Stimulated activated effector memory CD8-positive, alpha-beta T cell treated with anti-CD3 and anti-CD28 coated beads, Interleukin-12 subunit alpha, Interleukin-12 subunit beta, amount 100 ng/mL, for 72 hours (primary cell): ENCODE measurements around the gene TMEM238L.

Experiments used
- ATAC-seq: fragments of 150-1000 bp; cut with Tn5 transposase; 2 replicates; pipeline ENCODE4 v1.10.0; 2021
- DNase-seq, 2 donors: peaks; one replicate each; pipeline ENCODE4 v3.0.0; 2021 to 2022; ENCODE audit warnings: low spot score in 2 of 2
- H3K27ac Mint-ChIP-seq: one replicate; pipeline ENCODE4 v1.8.0; 2022; ENCODE audit warnings: mild to moderate bottlenecking, mixed read lengths
- H3K36me3 Mint-ChIP-seq: one replicate; pipeline ENCODE4 v1.8.0; 2022; ENCODE audit warnings: mild to moderate bottlenecking, mixed read lengths
- H3K4me1 Mint-ChIP-seq: one replicate; pipeline ENCODE4 v1.8.0; 2022; ENCODE audit warnings: mixed read lengths
- H3K4me3 Mint-ChIP-seq: one replicate; pipeline ENCODE4 v1.8.0; 2022; ENCODE audit warnings: mild to moderate bottlenecking, mixed read lengths
- H3K9me3 Mint-ChIP-seq: one replicate; pipeline ENCODE4 v1.8.0; 2022; ENCODE audit warnings: mixed read lengths

Gene TMEM238L

GRCh38 chr17:10750210-10750609 is 53.7 kb downstream of the TMEM238L start:
- Mint-ChIP-seq H3K36me3 (no peaks in the 10 kb centered on the region), H3K4me3 (no peak overlapping the region), H3K9me3 (no peaks in the 10 kb centered on the region), H3K4me1 (no peaks in the 10 kb centered on the region), H3K27ac (no peak overlapping the region)
- DNase-seq (no peak), ATAC-seq (no peak)

DNA sequence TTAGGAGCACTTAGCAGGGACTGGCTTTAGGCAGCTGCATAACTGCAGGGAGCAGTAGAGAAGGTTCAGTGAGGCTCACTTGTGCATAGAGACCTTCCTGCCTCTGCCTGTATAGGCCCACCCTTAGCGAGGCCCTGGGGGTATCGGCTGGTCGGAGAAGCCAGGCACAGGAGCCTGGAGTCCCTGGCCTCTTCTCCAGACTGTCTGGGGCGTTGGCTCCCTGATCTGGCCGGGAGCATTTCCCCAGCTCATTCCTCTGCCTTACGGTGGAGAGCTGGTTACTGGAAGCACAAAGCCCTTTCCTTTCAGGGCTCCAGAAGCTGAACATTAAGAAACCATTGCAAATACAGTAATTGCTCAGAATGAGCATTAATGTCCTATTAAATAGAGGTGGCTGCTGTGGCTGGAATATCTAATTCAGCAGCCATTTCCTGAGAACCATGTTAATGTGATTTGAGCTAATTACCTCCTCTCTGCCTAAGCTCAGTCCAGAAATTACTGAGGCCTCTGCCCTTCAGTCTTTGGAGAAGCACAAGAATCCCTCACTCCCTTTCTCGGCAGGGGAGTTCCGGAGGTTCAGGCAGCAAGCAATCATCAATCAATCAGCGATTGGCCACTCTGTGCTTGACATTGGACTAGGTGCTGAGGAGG is 55.2 kb downstream of the TMEM238L start:
- Mint-ChIP-seq H3K4me1 (peaks cover 5% of the 10 kb centered on the region), H3K36me3 (no peaks in the 10 kb centered on the region), H3K27ac (no peak overlapping the region), H3K9me3 (no peaks in the 10 kb centered on the region), H3K4me3 (no peak overlapping the region)
- no peak for ATAC-seq
- no peak for DNase-seq

- no peak for ATAC-seq
- Mint-ChIP-seq H3K4me1 (peaks cover 5% of the 10 kb centered on the region), H3K9me3 (no peaks in the 10 kb centered on the region), H3K4me3 (no peak overlapping the region), H3K27ac (no peak overlapping the region), H3K36me3 (no peaks in the 10 kb centered on the region)
- no peak for DNase-seq
Observed at GRCh38 chr17:10745231-10745630, 58.7 kb downstream of the TMEM238L start.
